Measurements from ENCODE around the gene RPS3. TPM values are rescaled to one million over a fixed set of nuclear protein-coding genes. Genes with fewer than 3 reads are reported as not detected.

Gene RPS3
- total RNA-seq, 4 donors from 2014 or later: 572 to 979 (median 746) TPM

DNA sequence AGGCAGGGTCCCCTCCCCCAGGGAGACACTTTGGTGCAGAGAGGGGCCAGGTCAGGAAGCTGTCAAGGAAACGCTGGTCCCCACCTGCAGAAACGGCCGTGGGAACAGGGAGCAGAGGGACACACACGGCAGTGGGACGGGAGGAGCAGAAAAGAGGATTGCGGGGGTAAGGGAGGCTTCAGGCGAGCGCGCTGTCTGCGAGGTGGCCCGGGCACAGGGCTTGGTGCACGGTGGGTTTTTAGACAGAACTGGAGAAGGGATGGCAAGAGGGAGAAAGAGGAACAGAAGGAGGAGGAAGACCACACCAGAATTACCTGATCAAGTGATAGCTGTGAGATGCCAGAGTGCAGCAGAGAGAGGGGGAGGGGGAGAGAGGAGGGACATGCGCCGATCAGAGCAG is 39.7 kb downstream of the RPS3 start:
- DNase-seq (no peak), ATAC-seq (no peak)
- in situ Hi-C loops (cut with MboI; ENCODE audit: low sequenced_read_pairs in 4 of 4): no loop called here

DNA sequence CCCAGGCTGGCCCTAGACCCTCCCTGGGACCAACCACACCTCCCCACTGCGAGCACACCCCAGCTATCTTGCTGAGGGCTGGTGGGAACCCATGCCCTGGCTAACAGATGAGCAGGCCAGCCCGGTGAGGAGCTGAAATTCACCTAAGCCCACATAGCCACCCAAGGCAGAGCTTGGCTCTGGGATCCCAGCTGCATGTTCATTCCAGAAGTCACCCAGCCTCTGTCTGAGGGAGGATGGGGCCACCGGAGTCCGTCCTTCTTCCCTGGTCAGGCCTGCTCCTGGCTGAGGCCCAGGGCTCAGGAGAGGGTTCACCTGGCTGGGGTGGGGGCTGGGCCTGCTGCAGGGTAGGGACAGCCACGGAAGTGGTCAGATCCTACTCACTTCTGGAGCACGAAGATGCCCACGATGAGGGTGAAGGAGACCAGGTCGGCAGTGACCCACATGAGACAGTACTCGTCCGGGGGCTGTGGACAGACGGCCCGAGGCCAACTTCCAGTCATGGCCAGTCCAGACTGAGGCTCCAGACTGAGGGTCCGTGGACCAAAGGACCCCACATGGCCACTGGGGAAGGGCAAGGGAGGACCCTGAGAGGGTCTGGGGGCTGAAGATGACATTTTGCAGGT is 40.3 kb downstream of the RPS3 start:
- H3K27ac ChIP-seq: no peak overlapping the region
- in situ Hi-C loops (cut with MboI; ENCODE audit: low sequenced_read_pairs in 4 of 4) (no loop called here), intact Hi-C loops (cut with DNase I; ENCODE audit: low total_unique reads) (no loop called here)
- ATAC-seq (no peak), DNase-seq (no peak)
- no peaks in the 10 kb centered on the region for H3K9me3 ChIP-seq
- no peaks in the 10 kb centered on the region for H3K36me3 ChIP-seq
- H3K4me1 ChIP-seq: no peaks in the 10 kb centered on the region
- TF ChIP-seq, protein P1, sequence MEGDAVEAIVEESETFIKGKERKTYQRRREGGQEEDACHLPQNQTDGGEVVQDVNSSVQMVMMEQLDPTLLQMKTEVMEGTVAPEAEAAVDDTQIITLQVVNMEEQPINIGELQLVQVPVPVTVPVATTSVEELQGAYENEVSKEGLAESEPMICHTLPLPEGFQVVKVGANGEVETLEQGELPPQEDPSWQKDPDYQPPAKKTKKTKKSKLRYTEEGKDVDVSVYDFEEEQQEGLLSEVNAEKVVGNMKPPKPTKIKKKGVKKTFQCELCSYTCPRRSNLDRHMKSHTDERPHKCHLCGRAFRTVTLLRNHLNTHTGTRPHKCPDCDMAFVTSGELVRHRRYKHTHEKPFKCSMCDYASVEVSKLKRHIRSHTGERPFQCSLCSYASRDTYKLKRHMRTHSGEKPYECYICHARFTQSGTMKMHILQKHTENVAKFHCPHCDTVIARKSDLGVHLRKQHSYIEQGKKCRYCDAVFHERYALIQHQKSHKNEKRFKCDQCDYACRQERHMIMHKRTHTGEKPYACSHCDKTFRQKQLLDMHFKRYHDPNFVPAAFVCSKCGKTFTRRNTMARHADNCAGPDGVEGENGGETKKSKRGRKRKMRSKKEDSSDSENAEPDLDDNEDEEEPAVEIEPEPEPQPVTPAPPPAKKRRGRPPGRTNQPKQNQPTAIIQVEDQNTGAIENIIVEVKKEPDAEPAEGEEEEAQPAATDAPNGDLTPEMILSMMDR (IDR thresholded peaks at IDR 0.05 in 4 of 5, conservative IDR thresholded peaks at IDR 0.05 in 1 of 5): no peak
- no peak for TF ChIP-seq POLR2A (IDR thresholded peaks at IDR 0.05)
- H3K4me3 ChIP-seq: no peak overlapping the region
- no peaks in the 10 kb centered on the region for H3K27me3 ChIP-seq

More for the DNA sequence above, 39.7 kb downstream of the RPS3 start:
- no peak overlapping the region for H3K27ac ChIP-seq
- H3K36me3 ChIP-seq: no peaks in the 10 kb centered on the region
- intact Hi-C loops (cut with DNase I; ENCODE audit: low total_unique reads): no loop called here
- H3K9me3 ChIP-seq: no peaks in the 10 kb centered on the region
- no peaks in the 10 kb centered on the region for H3K27me3 ChIP-seq
- no peaks in the 10 kb centered on the region for H3K4me1 ChIP-seq
- TF ChIP-seq, protein P1 (IDR thresholded peaks at IDR 0.05 in 4 of 5, conservative IDR thresholded peaks at IDR 0.05 in 1 of 5): no peak
- TF ChIP-seq POLR2A (IDR thresholded peaks at IDR 0.05): no peak
- no peak overlapping the region for H3K4me3 ChIP-seq

DNA sequence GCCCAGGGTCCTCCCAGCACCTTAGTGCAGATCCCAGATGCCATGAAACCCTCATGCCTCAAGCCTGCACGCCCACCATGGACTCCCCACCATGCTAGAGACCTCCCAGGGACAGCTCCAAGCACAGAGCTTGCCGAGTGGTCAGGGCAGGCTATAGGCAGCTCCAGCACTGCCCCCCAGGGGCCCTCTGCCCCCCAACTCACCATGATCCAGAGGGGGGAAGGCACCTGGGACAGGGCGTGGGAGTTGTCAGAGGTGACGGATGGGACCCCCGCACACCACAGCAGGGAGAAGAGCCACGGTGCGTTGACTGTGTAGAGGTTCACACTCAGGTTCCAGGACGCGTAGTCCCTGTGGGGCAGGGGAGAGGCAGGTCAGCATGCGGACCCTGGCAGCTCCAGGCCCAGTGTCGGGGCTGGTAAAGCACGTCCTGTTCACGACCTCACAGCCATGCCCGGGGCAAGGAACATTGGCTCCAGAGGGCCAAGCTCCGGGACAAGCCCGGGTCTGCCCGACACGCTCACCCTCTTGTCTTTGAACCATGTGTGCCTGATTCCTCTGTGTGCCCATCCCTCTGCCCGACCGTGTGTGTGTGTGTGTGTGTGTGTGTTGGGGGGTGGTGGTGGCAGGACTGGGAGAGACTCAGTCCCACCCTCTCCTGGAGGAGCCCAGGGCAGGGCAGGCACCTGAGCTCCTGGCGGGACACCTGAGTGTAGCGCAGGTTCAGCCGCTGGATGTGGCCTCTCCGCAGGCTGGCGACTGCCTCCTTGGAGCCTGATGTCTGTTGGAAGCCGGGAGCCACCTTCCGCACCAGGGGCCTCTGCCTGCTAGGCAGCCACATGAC is 41.9 kb downstream of the RPS3 start:
- H3K9me3 ChIP-seq: no peaks in the 10 kb centered on the region
- DNase-seq (no peak), ATAC-seq (no peak)
- no peak overlapping the region for H3K4me3 ChIP-seq
- TF ChIP-seq, protein P1 (IDR thresholded peaks at IDR 0.05 in 4 of 5, conservative IDR thresholded peaks at IDR 0.05 in 1 of 5): no peak
- no peak for TF ChIP-seq POLR2A (IDR thresholded peaks at IDR 0.05)
- no peaks in the 10 kb centered on the region for H3K4me1 ChIP-seq
- H3K36me3 ChIP-seq: no peaks in the 10 kb centered on the region
- in situ Hi-C loops (cut with MboI; ENCODE audit: low sequenced_read_pairs in 4 of 4) (no loop called here), intact Hi-C loops (cut with DNase I; ENCODE audit: low total_unique reads) (no loop called here)
- no peak overlapping the region for H3K27ac ChIP-seq
- no peaks in the 10 kb centered on the region for H3K27me3 ChIP-seq

DNA sequence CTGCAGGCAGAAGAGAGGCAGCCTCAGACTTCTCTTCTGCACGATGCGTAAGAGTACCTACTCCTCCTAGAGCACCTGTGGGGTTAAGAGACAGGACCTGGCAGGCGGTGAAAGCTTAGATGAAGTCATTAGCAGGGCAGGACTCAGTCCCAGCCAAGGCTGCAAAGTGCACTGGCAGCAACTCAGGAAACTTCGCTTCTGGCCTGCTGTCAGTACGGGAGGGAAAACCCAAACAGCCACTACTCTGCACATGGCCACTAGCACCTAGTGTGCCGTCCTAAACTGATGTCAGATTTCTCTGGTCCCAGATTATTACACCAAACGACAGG is 42.5 kb downstream of the RPS3 start:
- Histone ChIP-seq H3K36me3 (no peaks in the 10 kb centered on the region), H3K4me3 (no peak overlapping the region), H3K4me1 (no peaks in the 10 kb centered on the region), H3K27ac (no peak overlapping the region), H3K27me3 (no peaks in the 10 kb centered on the region), H3K9me3 (no peaks in the 10 kb centered on the region)
- DNase-seq (no peak), ATAC-seq (no peak)
- intact Hi-C loops (cut with DNase I; ENCODE audit: low total_unique reads): no loop called here
- in situ Hi-C loops (cut with MboI; ENCODE audit: low sequenced_read_pairs in 4 of 4): no loop called here
- TF ChIP-seq POLR2A (IDR thresholded peaks at IDR 0.05): no peak
- TF ChIP-seq, protein P1 (IDR thresholded peaks at IDR 0.05 in 4 of 5, conservative IDR thresholded peaks at IDR 0.05 in 1 of 5): no peak
